Calu3 (cell line): ENCODE measurements around the gene MISP. TPM values are rescaled to one million over a fixed set of nuclear protein-coding genes. Genes with fewer than 3 reads are reported as not detected.

ENCODE experiments used
- BruUV-seq: library from RNA; stranded (reverse); fragments of 400-500 nt; replicated peaks from 2 replicates; lab custom pipeline; 2021; lab: Mats Ljungman, UMichigan
- CTCF ChIA-PET: fragments of 300-600 bp; sonication (Branson Sonifier 250); formaldehyde crosslinking; loops from one replicate; lab custom pipeline; 2022; ENCODE audit warnings: antibody characterized with exemption; lab: Charles Lee
- DNase-seq: peaks from one replicate; pipeline ENCODE4 v3.0.0; 2022
- H3K27ac Mint-ChIP-seq: one replicate; pipeline ENCODE4 v1.8.0; 2022; ENCODE audit warnings: mixed read lengths; ENCODE audit not compliant: unreplicated experiment
- H3K27me3 Mint-ChIP-seq: one replicate; pipeline ENCODE4 v1.8.0; 2022; ENCODE audit warnings: mixed read lengths; ENCODE audit not compliant: unreplicated experiment
- H3K36me3 Mint-ChIP-seq: one replicate; pipeline ENCODE4 v1.8.0; 2022; ENCODE audit warnings: mild to moderate bottlenecking, moderate library complexity, mixed read lengths; ENCODE audit not compliant: insufficient read depth, unreplicated experiment
- H3K4me1 Mint-ChIP-seq: one replicate; pipeline ENCODE4 v1.8.0; 2022; ENCODE audit warnings: mild to moderate bottlenecking, low read depth, mixed read lengths; ENCODE audit not compliant: unreplicated experiment
- H3K4me3 Mint-ChIP-seq: one replicate; pipeline ENCODE4 v1.8.0; 2022; ENCODE audit warnings: mild to moderate bottlenecking, low read depth, moderate library complexity, mixed read lengths; ENCODE audit not compliant: unreplicated experiment
- H3K9me3 Mint-ChIP-seq: one replicate; pipeline ENCODE4 v1.8.0; 2022; ENCODE audit warnings: low read depth, mixed read lengths; ENCODE audit not compliant: unreplicated experiment
- intact Hi-C: fragments of 100-400 bp; cut with micrococcal nuclease; formaldehyde crosslinking; loops from one replicate; pipeline ENCODE4 v1.10.0; 2022; ENCODE audit not compliant: unreplicated experiment
- total RNA-seq: library from RNA; stranded (reverse); gene quantifications from 2 replicates; pipeline ENCODE4 v1.2.3, GENCODE V29; 2022
- TF ChIP-seq, protein P1 (sequence below): fragments of 200-600 bp; IDR thresholded peaks from one replicate; pipeline ENCODE4 v1.8.0; 2022; ENCODE audit warnings: antibody characterized with exemption; ENCODE audit not compliant: unreplicated experiment

MISP gene
- total RNA-seq, 1 experiment from 2014 or later, result 73.9 TPM

DNA sequence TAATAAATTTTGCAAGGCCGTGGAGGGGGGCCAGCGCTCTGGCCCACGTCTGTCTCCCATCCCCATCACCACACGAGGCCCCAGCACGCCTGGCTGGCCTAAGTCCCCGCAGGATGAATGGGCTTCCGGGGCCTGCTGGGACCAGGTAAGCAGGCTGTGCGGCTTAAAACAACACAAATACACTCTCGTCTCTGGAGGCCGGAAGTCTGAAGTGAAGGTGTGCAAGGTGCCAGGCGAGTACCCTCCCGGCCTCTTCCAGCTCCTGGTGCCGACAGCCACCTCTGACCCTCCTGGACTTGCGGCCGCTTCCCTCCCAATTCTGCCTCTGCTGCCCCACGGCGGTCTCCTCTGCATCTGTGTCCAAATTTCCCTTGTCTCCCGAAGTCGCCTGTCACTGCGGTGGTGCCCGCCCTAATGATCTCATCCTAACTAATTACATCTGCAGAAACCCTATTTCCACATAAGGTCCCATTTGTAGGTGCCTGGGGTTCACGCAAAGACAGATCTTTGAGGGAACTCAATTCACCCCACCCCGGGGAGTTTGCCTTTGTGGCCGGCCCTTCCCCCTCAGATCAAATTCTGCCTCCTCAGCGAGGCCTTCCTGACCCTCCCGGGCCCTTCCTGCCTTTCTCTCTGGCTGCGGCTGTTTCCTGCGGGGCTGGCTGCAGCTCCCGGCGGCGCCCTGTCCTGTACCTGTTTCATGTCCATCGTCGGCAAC lies 38.2 kb downstream of the MISP start:
- H3K9me3 Mint-ChIP-seq, result no peaks in the 10 kb centered on the region
- no peaks in the 10 kb centered on the region for H3K36me3 Mint-ChIP-seq
- H3K27ac Mint-ChIP-seq, result no peak overlapping the region
- no peak overlapping the region for H3K4me3 Mint-ChIP-seq
- TF ChIP-seq, protein P1, sequence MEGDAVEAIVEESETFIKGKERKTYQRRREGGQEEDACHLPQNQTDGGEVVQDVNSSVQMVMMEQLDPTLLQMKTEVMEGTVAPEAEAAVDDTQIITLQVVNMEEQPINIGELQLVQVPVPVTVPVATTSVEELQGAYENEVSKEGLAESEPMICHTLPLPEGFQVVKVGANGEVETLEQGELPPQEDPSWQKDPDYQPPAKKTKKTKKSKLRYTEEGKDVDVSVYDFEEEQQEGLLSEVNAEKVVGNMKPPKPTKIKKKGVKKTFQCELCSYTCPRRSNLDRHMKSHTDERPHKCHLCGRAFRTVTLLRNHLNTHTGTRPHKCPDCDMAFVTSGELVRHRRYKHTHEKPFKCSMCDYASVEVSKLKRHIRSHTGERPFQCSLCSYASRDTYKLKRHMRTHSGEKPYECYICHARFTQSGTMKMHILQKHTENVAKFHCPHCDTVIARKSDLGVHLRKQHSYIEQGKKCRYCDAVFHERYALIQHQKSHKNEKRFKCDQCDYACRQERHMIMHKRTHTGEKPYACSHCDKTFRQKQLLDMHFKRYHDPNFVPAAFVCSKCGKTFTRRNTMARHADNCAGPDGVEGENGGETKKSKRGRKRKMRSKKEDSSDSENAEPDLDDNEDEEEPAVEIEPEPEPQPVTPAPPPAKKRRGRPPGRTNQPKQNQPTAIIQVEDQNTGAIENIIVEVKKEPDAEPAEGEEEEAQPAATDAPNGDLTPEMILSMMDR, result no peak
- no TSS peak for BruUV-seq
- no peak for DNase-seq
- no peaks in the 10 kb centered on the region for H3K27me3 Mint-ChIP-seq
- intact Hi-C loops, result no loop called here
- no peaks in the 10 kb centered on the region for H3K4me1 Mint-ChIP-seq
- CTCF ChIA-PET, result interaction anchor here (0.6 kb wide), 1 partner anchor 173 kb away, joined by 3 read pairs; no protein-coding TSS in a partner anchor

DNA sequence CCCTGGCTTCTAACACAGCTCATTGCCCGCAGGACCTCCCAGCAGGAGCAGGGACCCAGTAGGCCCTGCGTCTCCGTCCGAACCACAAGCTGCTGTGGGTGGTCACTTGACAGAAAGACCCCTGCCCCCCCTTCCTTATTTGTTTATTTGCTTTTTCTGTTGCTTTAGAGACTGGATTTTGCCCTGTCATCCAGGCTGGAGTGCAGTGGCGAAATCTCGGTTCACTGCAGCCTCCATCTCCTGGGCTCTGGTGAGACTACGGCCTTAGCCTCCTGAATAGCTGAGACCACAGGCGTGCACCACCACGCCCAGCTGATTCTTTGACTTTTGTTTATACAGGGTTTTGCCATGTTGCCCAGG lies 38.8 kb downstream of the MISP start:
- Mint-ChIP-seq H3K4me1 (no peaks in the 10 kb centered on the region), H3K9me3 (no peaks in the 10 kb centered on the region), H3K27ac (no peak overlapping the region), H3K36me3 (no peaks in the 10 kb centered on the region), H3K4me3 (no peak overlapping the region), H3K27me3 (no peaks in the 10 kb centered on the region)
- no TSS peak for BruUV-seq
- intact Hi-C loops, result no loop called here
- CTCF ChIA-PET, result interaction anchor here (0.6 kb wide), 1 partner anchor 172 kb away, joined by 3 read pairs; no protein-coding TSS in a partner anchor
- TF ChIP-seq, protein P1, result no peak
- no peak for DNase-seq

DNA sequence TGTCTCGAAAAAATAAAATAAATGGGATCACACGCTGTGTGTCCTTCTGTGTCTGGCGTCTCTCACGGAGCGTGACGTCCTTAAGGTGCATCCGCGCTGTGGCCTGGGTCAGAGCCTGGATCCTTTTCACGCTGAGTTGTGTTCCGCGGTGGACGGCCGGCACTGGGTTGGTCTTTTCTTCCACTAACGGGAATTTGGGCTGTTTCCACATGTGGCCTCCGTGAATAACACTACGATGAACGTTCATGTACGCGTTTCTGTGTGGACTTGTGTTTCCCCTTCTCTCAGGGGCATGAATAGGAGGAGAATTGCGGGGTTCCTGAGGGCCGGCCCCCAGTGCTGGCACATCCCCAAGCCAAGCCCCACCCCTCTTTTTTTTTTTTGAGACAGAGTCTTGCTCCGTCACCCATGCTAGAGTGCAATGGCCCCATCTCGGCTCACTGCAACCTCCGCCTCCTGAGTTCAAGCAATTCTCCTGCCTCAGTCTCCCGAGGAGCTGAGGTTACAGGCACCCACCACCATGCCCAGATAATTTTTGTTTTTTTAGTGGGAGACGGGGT lies 40.2 kb downstream of the MISP start:
- CTCF ChIA-PET, result no interaction called here
- no peak overlapping the region for H3K4me3 Mint-ChIP-seq
- intact Hi-C loops, result no loop called here
- H3K36me3 Mint-ChIP-seq, result peaks cover 5% of the 10 kb centered on the region
- no TSS peak for BruUV-seq
- no peaks in the 10 kb centered on the region for H3K27me3 Mint-ChIP-seq
- no peak overlapping the region for H3K27ac Mint-ChIP-seq
- H3K9me3 Mint-ChIP-seq, result no peaks in the 10 kb centered on the region
- TF ChIP-seq, protein P1, result no peak
- no peaks in the 10 kb centered on the region for H3K4me1 Mint-ChIP-seq
- DNase-seq, result no peak

DNA sequence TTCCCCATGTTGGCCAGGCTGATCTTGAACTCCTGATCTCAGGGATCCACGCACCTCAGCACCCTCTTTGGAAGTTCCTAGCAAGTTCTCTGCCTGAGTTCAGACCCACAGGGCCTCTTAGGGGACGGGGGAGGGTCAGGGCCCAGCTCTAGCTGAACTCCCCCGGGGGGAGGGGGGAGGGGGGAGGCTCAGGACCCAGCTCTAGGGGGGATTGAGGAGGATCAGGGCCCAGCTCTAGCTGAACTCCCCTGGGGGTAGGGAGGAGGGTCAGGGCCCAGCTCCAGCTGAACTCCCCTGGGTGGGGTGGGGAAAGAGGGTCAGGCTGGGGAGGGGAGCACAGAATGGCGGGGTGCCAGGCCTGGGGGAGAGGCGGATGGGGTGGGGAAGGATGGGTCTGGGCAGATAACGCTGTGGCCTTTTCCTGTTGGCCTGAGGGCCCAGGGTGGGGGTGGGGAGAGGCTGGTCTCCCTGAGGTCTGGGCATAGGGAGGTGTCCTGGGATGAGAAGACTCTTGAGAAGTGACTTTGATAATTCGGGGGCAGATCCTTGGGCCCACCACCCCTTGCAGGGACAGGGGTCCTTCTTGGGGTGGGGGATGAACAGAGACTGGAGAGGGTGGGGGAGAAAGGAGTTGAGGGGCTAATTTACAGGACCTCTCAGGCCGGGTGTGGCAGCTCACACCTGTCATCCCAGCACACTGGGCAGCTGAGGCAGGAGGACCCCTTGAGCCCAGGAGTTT lies 40.8 kb downstream of the MISP start:
- DNase-seq, result no peak
- no TSS peak for BruUV-seq
- Mint-ChIP-seq H3K27ac (no peak overlapping the region), H3K36me3 (peaks cover 8% of the 10 kb centered on the region), H3K27me3 (no peaks in the 10 kb centered on the region), H3K4me1 (no peaks in the 10 kb centered on the region), H3K9me3 (no peaks in the 10 kb centered on the region), H3K4me3 (no peak overlapping the region)
- TF ChIP-seq, protein P1, result no peak
- intact Hi-C loops, result no loop called here
- CTCF ChIA-PET, result interaction anchor here (0.5 kb wide), 1 partner anchor 372 kb away, joined by 10 read pairs; no protein-coding TSS in a partner anchor
